ENCODE data around the gene DGKZ.

DNA sequence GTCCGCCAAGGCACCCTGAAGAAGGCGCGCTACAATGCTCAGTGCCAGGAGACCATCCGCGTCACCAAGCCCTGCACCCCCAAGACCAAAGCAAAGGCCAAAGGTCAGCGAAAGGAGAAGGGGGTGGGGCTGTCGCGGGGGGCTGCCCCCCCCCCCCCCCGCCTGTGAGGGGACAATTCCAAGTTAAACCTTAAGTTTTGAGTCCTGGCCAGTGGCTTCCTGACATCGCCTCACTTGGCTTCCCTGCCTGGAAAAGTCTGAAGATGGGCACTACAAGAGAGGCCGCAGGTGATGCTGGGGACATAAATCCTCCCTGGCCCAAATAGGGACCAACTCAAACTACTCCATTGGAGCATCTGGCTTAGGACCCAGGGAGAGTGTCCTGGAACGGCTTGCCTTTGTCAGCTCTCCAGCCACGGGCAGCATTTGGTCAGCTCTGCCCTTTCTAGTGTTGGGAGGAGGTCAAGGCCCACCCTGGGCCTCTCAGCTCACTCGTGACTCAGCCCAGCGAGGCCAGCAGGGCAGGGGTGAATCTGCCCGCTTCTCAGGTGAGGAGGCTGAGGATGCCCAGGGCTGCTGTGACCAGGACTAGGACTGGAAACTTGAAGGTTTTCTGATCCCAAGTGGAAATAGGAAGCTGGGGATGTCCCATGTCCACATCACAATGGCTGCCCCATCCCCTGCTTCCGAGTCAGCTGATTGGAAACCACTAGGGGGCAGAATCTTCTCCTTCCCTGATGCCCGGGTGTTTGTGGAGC is 35.6 kb downstream of the DGKZ start:
- TF ChIP-seq, protein P1, sequence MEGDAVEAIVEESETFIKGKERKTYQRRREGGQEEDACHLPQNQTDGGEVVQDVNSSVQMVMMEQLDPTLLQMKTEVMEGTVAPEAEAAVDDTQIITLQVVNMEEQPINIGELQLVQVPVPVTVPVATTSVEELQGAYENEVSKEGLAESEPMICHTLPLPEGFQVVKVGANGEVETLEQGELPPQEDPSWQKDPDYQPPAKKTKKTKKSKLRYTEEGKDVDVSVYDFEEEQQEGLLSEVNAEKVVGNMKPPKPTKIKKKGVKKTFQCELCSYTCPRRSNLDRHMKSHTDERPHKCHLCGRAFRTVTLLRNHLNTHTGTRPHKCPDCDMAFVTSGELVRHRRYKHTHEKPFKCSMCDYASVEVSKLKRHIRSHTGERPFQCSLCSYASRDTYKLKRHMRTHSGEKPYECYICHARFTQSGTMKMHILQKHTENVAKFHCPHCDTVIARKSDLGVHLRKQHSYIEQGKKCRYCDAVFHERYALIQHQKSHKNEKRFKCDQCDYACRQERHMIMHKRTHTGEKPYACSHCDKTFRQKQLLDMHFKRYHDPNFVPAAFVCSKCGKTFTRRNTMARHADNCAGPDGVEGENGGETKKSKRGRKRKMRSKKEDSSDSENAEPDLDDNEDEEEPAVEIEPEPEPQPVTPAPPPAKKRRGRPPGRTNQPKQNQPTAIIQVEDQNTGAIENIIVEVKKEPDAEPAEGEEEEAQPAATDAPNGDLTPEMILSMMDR (IDR thresholded peaks at IDR 0.05; ENCODE audit: low read depth, low read length): peak; percentile 60
- TF ChIP-seq EZH2phosphoT487 (IDR thresholded peaks at IDR 0.05; ENCODE audit: low read depth): no peak

Measured in OCI-LY3 (cell line).